ENCODE measurements around the gene FOXA1.

FOXA1 gene

DNA sequence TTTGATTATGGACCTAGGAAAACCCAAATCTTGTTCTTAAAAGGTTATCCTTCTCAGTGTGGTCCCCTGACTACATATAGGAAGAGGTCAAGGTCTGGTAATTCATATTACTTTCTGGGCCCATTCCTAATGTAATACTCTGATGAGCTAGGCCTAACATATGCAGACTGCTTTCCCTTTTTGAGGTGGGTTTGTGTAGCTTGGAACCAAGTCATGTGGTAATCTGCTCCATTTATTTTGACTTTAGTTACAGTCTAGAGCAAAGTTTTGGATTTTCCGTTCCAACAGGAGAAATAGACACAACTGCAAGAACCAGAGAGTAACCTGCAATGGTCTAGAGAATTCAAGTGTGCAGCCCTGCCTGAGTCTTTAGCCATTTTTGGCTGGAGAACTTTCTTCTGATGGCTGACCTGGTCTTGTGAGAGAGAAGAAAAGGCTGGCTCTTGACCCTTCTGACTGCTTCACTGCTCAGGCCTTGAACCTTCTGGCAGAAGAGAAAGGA is 22.9 kb upstream of the FOXA1 start:
- no peaks in the 10 kb centered on the region for H3K4me1 ChIP-seq (ENCODE audit: insufficient read depth, low read length)
- H3K4me3 ChIP-seq (ENCODE audit: low read length), result no peak overlapping the region
- peaks cover 6% of the 10 kb centered on the region for H3K9me3 ChIP-seq (ENCODE audit: low read length)
- H3K36me3 ChIP-seq (ENCODE audit: insufficient read depth, low read length), result no peaks in the 10 kb centered on the region
- no peak overlapping the region for H2AFZ ChIP-seq (ENCODE audit: low read depth, low read length)
- peaks cover 24% of the 10 kb centered on the region for H3K27me3 ChIP-seq (ENCODE audit: insufficient read depth, low read length)

DNA sequence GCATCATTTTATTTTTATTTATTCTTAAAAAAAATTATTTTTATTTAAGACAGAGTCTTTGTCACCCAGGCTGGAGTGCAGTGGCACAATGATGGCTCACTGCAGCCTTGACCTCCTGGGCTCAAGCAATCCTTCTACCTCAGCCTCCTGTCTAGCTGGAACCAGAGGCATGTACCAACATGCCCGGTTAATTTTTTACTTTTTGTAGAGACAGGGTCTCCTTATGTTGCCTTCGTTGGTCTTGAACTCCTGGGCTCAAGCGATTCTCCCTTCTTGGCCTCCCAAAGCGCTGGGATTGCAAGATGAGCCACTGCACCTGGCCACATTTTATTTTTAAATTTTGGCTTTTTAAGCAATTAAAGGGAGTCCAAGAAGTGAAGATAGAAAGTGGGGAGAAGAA is 21.8 kb upstream of the FOXA1 start:
- Histone ChIP-seq H3K27me3 (ENCODE audit: insufficient read depth, low read length) (peaks cover 13% of the 10 kb centered on the region), H3K4me3 (ENCODE audit: low read length) (no peak overlapping the region), H3K9me3 (ENCODE audit: low read length) (peaks cover 6% of the 10 kb centered on the region), H2AFZ (ENCODE audit: low read depth, low read length) (no peak overlapping the region), H3K36me3 (ENCODE audit: insufficient read depth, low read length) (no peaks in the 10 kb centered on the region), H3K4me1 (ENCODE audit: insufficient read depth, low read length) (no peaks in the 10 kb centered on the region)

DNA sequence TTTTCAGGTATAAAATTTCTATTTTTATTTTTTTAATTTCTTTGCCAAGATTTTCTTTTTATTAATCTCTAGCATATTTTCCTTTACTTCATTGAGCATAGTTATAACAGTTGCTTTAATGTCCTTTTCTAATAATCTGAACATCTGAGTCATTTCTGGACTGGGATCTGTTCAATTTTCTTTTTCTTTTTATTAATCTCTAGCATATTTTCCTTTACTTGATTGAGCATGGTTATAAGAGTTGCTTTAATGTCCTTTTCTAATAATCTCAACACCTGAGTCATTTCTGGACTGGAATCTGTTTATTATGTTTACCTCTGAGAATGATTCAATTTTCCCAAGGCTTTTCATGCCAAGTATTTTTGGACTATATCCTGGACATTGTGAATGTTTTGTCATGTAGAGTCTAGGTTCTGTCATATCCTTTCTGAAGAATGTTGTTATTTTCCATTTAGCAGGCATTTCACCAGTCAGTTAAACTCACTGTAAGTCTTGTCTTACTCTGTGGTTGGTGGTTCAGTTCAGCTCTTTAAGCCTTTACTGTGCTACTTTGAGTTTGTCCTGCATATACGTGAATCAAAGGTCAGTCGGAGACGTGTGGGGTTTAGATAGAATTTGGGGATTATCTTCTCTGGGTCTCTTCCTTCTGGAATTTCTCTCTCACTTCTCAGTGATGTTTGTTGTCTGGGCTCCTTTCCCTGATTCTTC is 20.7 kb upstream of the FOXA1 start:
- no peaks in the 10 kb centered on the region for H3K36me3 ChIP-seq (ENCODE audit: insufficient read depth, low read length)
- no peaks in the 10 kb centered on the region for H3K4me1 ChIP-seq (ENCODE audit: insufficient read depth, low read length)
- no peak overlapping the region for H3K4me3 ChIP-seq (ENCODE audit: low read length)
- peaks cover 6% of the 10 kb centered on the region for H3K9me3 ChIP-seq (ENCODE audit: low read length)
- peaks cover 2% of the 10 kb centered on the region for H3K27me3 ChIP-seq (ENCODE audit: insufficient read depth, low read length)
- no peak overlapping the region for H2AFZ ChIP-seq (ENCODE audit: low read depth, low read length)

DNA sequence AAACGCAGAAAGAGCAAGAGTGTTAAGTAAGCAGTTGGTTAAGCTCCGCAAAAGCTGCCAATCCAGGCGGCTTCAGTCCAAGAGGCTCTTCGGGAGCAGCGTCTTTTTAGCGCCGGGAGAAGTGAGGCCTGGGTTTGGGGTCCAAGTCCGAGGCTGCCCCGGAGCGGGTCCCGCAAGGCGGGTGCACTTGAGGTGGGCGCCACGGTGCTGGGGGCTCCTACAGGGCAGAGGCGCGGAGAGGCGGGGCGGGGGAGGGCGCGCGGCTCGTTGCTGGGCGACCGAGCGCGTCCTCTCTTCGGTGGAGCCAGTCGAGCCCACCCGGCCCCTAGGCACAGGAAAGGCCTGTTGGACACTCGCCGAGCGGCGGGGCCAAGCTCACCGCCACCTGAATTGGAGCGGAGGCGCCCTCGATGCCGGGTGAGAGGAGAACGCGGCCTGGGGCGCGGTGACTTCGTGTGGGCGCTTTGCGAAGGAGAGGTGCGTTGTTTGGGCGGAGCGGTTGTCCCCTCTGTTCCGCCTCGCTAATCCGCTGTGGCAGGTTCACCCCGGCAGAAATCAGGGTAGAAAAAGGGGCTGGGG is 16.0 kb upstream of the FOXA1 start:
- no peaks in the 10 kb centered on the region for H3K4me1 ChIP-seq (ENCODE audit: insufficient read depth, low read length)
- no peak overlapping the region for H3K4me3 ChIP-seq (ENCODE audit: low read length)
- H3K27me3 ChIP-seq (ENCODE audit: insufficient read depth, low read length), result peaks cover 5% of the 10 kb centered on the region

DNA sequence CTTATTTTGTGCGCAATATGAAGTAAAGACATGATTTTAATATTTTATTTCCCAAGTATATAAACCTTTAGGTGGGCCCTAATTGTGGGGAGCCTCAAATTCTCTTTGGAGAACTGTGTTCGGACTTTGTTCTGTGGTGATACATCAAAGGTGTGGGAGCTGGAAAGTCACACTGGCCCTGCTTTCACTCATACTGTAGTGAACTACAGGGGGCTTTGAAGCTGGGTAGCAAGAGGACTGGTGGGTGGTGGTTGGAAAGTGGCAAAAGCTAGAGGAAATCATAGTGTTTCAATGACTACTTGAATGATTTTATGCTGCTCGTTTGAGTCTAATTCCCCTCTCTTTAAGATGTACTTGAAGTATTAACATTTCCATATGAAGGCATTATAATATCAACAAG is 13.6 kb upstream of the FOXA1 start:
- Histone ChIP-seq H2AFZ (ENCODE audit: low read depth, low read length) (no peak overlapping the region), H3K27me3 (ENCODE audit: insufficient read depth, low read length) (peaks cover 15% of the 10 kb centered on the region), H3K4me3 (ENCODE audit: low read length) (no peak overlapping the region), H3K9me3 (ENCODE audit: low read length) (no peaks in the 10 kb centered on the region), H3K36me3 (ENCODE audit: insufficient read depth, low read length) (no peaks in the 10 kb centered on the region), H3K4me1 (ENCODE audit: insufficient read depth, low read length) (no peaks in the 10 kb centered on the region)

More for the DNA sequence above, 16.0 kb upstream of the FOXA1 start:
- Histone ChIP-seq H3K36me3 (ENCODE audit: insufficient read depth, low read length) (no peaks in the 10 kb centered on the region), H3K9me3 (ENCODE audit: low read length) (peaks cover 4% of the 10 kb centered on the region), H2AFZ (ENCODE audit: low read depth, low read length) (no peak overlapping the region)

DNA sequence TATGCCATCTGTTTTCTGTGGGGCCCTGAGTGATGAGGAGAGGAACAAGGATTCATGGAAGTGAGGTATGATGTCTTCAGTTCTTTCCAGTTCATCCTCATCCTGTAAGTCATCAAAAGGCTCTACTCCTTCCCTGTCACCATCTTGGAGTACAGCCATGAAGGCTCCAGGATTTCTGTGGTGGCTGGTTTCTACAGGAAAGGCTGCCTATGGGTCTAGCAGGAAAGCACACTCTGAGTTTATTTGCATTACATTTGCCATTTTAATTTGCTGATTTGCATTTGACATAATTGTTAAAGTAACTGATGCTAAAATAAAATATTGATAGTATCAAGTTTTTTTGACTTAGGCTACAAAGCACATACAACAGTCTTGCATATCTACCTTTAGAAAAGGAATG is 11.6 kb upstream of the FOXA1 start:
- Histone ChIP-seq H3K4me1 (ENCODE audit: insufficient read depth, low read length) (no peaks in the 10 kb centered on the region), H3K9me3 (ENCODE audit: low read length) (peaks cover 5% of the 10 kb centered on the region), H3K36me3 (ENCODE audit: insufficient read depth, low read length) (no peaks in the 10 kb centered on the region), H3K4me3 (ENCODE audit: low read length) (no peak overlapping the region), H2AFZ (ENCODE audit: low read depth, low read length) (no peak overlapping the region), H3K27me3 (ENCODE audit: insufficient read depth, low read length) (peaks cover 35% of the 10 kb centered on the region)

DNA sequence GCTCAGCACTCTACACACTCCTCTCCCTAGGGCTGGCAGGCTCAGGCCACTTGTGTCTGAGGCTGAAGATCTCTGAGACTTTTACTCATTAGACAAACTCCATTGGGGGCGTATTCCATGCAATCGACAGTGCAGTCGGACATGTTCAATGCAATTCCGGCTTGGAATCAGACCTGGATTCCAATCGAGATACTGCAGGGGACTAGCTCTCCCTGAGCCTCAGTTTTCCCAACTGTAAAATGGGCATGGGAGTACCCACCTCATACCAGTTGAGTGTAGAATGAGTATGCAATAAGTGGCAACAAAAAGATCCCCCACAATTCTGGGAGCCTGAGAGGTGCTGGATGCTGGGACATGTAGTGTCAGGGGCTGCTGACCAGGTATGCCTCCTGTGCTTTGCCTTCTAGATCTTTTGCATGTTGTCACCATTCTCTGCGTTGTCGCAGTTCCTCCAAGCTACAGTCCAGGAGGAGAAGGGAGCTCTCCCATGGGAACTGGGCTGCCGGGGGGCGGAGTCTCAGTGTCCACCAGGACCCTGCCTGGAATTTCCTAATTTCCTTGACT is 8.7 kb upstream of the FOXA1 start:
- peaks cover 58% of the 10 kb centered on the region for H3K27me3 ChIP-seq (ENCODE audit: insufficient read depth, low read length)
- peaks cover 10% of the 10 kb centered on the region for H3K4me1 ChIP-seq (ENCODE audit: insufficient read depth, low read length)
- H3K9me3 ChIP-seq (ENCODE audit: low read length), result peaks cover 5% of the 10 kb centered on the region
- H3K4me3 ChIP-seq (ENCODE audit: low read length), result no peak overlapping the region
- H3K36me3 ChIP-seq (ENCODE audit: insufficient read depth, low read length), result no peaks in the 10 kb centered on the region
- H2AFZ ChIP-seq (ENCODE audit: low read depth, low read length), result no peak overlapping the region

DNA sequence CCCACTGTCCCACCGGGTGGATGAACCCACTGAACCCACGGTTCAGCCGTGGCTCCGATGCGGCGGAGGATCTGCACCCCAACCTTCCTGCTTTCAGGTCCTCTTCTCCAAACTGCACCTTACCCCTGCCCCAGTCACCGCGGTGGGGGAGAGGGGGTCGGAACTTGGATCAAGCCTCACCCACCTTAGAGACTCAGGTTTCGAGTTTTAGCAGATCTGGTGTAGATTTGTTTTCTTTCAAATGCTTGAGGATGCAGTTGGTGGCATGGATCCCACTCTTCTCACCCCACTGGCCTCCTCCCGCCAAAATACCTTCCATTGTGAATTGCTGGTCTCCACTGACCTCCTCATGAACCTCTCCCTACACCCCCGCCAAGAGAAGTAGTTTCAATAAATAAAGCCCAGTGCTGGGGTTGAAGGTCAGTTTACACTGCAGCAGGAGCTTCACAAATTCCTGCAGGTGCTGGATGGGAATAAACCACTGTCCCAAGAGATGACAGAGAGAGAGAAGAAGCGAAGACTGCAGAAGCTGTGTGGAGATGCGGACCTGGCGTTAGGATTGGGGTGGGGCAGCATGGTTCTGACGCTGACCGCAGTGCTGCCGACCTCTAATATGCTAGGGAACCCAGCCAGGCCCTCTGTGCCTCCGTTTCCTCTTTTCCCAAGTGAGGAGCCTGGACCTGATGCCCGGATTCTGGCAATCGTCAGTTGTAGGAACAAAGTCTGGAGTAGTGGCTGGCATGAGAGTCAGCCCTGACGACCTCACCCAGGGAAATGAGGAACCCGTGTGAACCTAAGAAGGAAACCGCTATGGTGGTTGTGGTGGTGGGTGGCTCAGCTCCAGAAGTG is 7.8 kb upstream of the FOXA1 start:
- Histone ChIP-seq H3K27me3 (ENCODE audit: insufficient read depth, low read length) (peaks cover 68% of the 10 kb centered on the region), H3K4me1 (ENCODE audit: insufficient read depth, low read length) (peaks cover 12% of the 10 kb centered on the region), H3K4me3 (ENCODE audit: low read length) (no peak overlapping the region), H3K9me3 (ENCODE audit: low read length) (peaks cover 5% of the 10 kb centered on the region), H2AFZ (ENCODE audit: low read depth, low read length) (no peak overlapping the region), H3K36me3 (ENCODE audit: insufficient read depth, low read length) (no peaks in the 10 kb centered on the region)

DNA sequence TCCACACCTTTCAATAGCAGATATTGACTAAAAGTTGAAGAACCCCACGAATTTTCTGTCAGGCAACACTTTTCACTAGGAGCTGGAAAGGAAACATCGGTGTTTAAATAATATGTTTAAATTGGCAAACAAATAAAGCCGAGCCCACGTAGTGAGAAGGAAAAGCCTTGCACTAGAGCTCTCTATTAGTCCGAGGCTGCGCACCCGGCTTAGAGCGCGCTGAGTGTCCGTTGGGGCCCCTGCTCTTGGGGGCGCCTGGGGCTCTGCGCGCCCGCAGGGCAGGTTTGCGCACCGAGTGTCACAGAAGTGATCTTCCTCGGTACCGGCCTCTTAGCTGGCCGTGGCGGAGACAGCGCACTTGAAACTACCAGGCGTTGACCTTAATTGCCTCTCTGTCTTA is 6.8 kb upstream of the FOXA1 start:
- Histone ChIP-seq H2AFZ (ENCODE audit: low read depth, low read length) (no peak overlapping the region), H3K27me3 (ENCODE audit: insufficient read depth, low read length) (peaks cover 77% of the 10 kb centered on the region), H3K4me3 (ENCODE audit: low read length) (no peak overlapping the region), H3K36me3 (ENCODE audit: insufficient read depth, low read length) (no peaks in the 10 kb centered on the region), H3K9me3 (ENCODE audit: low read length) (peaks cover 5% of the 10 kb centered on the region), H3K4me1 (ENCODE audit: insufficient read depth, low read length) (peaks cover 12% of the 10 kb centered on the region)

DNA sequence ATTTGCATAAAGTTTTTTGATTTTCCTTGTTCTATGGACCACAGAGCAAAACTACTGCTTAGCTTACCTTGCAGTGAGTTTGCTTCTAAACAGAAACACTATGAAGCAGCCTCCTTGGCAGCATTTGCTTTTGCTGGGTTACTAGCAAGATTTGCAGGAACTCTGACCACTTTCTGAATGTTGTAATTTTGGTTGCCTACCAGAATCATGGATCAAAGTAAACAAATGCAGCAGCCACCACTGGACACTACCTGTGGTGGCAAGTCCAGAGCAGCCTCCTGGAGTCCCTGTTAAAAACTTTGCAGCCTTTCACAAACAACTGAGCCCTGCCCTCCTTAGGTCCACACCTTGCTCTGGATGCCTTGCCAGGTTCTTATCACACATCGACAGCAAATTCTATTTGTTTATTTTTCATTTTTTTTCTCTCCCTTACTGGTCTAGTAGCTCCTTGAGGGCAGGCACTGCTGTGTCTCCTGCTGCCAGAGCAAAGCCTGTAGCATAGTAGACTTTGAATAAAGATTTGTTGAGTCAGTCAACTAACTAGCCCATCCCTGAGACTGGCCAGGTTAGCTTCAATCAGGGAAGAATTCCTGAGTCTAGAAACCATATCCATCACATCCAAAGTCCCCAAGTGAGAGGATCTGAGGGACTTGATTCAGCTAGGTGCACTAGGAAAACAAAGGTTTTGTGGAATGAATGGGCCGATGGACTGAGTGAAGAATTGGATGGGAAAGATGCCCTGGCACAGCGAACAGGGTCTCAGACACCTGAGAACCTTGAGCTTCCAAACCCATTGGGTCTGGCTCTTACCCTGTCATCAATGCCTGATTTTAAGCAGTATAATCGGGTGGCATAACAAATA is 6.1 kb upstream of the FOXA1 start:
- Histone ChIP-seq H3K4me3 (ENCODE audit: low read length) (no peak overlapping the region), H2AFZ (ENCODE audit: low read depth, low read length) (no peak overlapping the region), H3K27me3 (ENCODE audit: insufficient read depth, low read length) (peaks cover 85% of the 10 kb centered on the region), H3K4me1 (ENCODE audit: insufficient read depth, low read length) (peaks cover 13% of the 10 kb centered on the region), H3K36me3 (ENCODE audit: insufficient read depth, low read length) (no peaks in the 10 kb centered on the region), H3K9me3 (ENCODE audit: low read length) (peaks cover 5% of the 10 kb centered on the region)

DNA sequence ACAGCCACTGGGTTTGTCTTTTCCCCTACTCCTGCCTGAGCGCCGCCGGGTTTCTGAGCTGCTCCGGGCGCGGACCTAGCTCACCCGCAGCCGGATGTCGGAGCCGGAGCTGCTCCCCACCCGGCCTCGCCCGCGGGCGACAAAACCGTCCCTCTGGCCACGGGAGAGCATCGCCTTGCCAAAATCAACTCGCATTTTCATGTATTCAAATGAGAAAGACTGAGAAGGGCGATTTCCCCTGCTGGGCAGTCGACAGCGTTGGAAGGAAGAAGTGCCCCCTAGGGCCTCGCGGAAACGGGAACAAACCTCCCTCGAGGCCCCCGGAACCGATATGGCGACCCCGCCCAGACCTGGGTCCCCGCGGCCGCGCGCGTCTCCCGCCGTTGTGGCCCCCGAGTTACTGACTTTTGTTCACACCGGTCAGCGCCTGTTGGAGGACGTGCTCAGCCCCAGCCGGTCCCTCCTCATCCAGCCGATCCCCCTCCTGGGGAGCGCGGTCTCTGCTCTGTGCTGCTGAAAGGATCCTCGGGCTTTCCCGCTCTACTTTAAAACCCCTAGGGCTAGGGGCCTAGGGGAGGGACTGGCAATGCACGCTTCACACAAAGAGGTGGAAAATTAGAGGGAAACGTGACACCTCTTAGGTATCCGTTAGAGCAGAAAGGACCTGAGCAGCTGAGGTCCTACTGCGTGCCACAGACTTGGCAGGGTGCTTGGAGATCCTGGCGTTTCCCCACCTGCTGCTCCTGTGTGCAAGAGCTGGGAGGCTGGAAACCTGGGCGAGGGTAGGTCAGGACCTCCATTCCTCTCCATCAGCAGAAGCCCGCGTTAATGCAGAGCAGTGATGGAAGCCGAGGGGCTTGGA is 4.7 kb upstream of the FOXA1 start:
- peaks cover 5% of the 10 kb centered on the region for H3K9me3 ChIP-seq (ENCODE audit: low read length)
- peak overlapping the region; percentile 47 for H3K4me3 ChIP-seq (ENCODE audit: low read length)
- H2AFZ ChIP-seq (ENCODE audit: low read depth, low read length), result peak overlapping the region; percentile 66

More for the DNA sequence above, 4.7 kb upstream of the FOXA1 start:
- peaks cover 19% of the 10 kb centered on the region for H3K4me1 ChIP-seq (ENCODE audit: insufficient read depth, low read length)
- peaks cover 92% of the 10 kb centered on the region for H3K27me3 ChIP-seq (ENCODE audit: insufficient read depth, low read length)
- no peaks in the 10 kb centered on the region for H3K36me3 ChIP-seq (ENCODE audit: insufficient read depth, low read length)

Measured in neuron (in vitro differentiated cells).